SK-N-SH treated with all-trans-retinoic acid at 6 μM for 48 hours (cell line): ENCODE results near the gene KIF13A.

Source experiments
- ATAC-seq: fragments of 200-7000 bp; cut with Tn5 transposase; 3 replicates; pipeline ENCODE4 v1.9.1; 2020; ENCODE audit warnings: mild to moderate bottlenecking, moderate library complexity
- ESRRG ChIP-seq: fragments of 250-450 bp; sonication (Bioruptor Pico); IDR thresholded peaks from 2 replicates; pipeline ENCODE4 v1.6.1; 2021; ENCODE audit warnings: mild to moderate bottlenecking
- GLIS3 ChIP-seq: fragments of 250-450 bp; sonication (Bioruptor Pico); IDR thresholded peaks from 2 replicates; pipeline ENCODE4 v1.5.0; 2020; ENCODE audit warnings: mild to moderate bottlenecking, moderate library complexity
- OSR1 ChIP-seq: fragments of 250-450 bp; sonication (Bioruptor Pico); IDR thresholded peaks from 2 replicates; pipeline ENCODE4 v1.8.0; 2022; ENCODE audit warnings: moderate library complexity, mild to moderate bottlenecking, inconsistent platforms
- PPARA ChIP-seq: fragments of 250-450 bp; sonication (Bioruptor Pico); IDR thresholded peaks from 2 replicates; pipeline ENCODE4 v1.5.0; 2020; ENCODE audit warnings: mild to moderate bottlenecking, borderline replicate concordance
- ZC3H10 ChIP-seq: fragments of 250-450 bp; sonication (Bioruptor Pico); IDR thresholded peaks from 2 replicates; pipeline ENCODE4 v1.5.1; 2021; ENCODE audit warnings: mild to moderate bottlenecking, moderate library complexity
- ZFP3 ChIP-seq: fragments of 250-450 bp; sonication (Bioruptor Pico); IDR thresholded peaks from 2 replicates; pipeline ENCODE4 v1.5.0; 2020; ENCODE audit warnings: mild to moderate bottlenecking, moderate library complexity
- ZFP30 ChIP-seq: fragments of 450-650 bp; formaldehyde crosslinking; IDR thresholded peaks from 2 replicates; pipeline ENCODE4 v1.5.0; 2022; ENCODE audit warnings: mild to moderate bottlenecking, moderate library complexity
- ZNF565 ChIP-seq: fragments of 450-650 bp; formaldehyde crosslinking; conservative IDR thresholded peaks from 2 replicates; pipeline ENCODE4 v1.5.0; 2020; ENCODE audit warnings: low read depth, mild to moderate bottlenecking, moderate library complexity
- ZNF70 ChIP-seq: fragments of 450-650 bp; formaldehyde crosslinking; IDR thresholded peaks from 2 replicates; pipeline ENCODE4 v1.5.0; 2020; ENCODE audit warnings: mild to moderate bottlenecking, moderate library complexity
- ZNF8 ChIP-seq: fragments of 450-650 bp; formaldehyde crosslinking; IDR thresholded peaks from 2 replicates; pipeline ENCODE4 v1.5.0; 2020; ENCODE audit warnings: mild to moderate bottlenecking, moderate library complexity
- TF ChIP-seq, protein P1 (sequence below): fragments of 250-450 bp; sonication (Bioruptor Pico); IDR thresholded peaks from 2 replicates; pipeline ENCODE4 v1.8.0; 2021; ENCODE audit warnings: low read depth, mild to moderate bottlenecking, moderate library complexity, borderline replicate concordance
- TF ChIP-seq, protein P2 (sequence below): fragments of 250-450 bp; sonication (Bioruptor Pico); IDR thresholded peaks from 2 replicates; pipeline ENCODE4 v1.8.0; 2020; ENCODE audit warnings: mild to moderate bottlenecking, moderate library complexity, borderline replicate concordance
- TF ChIP-seq, protein P3 (sequence below): fragments of 250-450 bp; sonication (Bioruptor Pico); IDR thresholded peaks from 2 replicates; pipeline ENCODE4 v1.5.1; 2021; ENCODE audit warnings: mild to moderate bottlenecking, moderate library complexity
- TF ChIP-seq, protein P4 (sequence below): fragments of 250-450 bp; sonication (Bioruptor Pico); IDR thresholded peaks from 2 replicates; pipeline ENCODE4 v1.5.1; 2020; ENCODE audit warnings: low read depth, mild to moderate bottlenecking, moderate library complexity

KIF13A gene

DNA sequence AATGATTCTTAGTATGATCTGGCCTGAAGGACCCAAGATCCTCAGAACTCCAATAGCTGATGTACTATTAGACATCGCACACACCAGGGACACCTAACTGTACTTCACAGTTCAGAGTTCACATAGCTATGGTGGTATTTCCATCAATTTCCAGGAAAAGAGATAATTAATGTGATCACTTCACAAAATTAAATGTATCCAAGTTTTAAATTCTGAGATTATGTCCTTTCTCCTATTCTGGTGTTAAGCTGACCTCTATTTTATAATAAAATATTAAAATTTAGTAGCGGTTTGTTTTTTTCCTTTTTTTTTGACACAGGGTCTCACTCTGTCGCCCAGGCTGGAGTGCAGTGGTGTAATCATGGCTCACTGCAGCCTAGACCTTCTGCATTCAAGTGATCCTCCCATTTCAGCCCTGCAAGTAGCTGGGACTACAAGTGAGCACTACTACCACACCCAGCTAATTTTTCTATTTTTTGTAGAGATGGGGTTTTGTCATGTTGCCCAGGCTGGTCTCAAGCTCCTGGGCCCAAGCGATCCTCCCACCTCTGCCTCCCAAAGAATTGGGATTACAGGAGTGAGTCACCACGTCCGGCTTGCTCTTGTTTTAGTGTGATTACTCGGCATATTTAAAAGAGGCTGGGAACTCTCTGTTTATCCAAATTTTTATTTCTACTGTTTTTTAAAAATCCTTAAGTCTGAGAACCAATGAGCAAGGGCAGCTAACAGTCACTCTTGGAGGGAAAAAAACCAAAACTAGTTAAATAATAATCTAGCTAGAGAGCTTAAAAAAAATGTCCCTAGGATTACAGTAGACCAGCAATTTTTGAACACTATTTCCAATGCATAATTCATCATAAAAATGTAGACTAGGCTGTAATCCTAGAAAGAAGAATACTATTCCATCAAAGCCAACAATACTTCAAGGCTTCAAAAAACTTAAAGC is 16.0 kb downstream of the KIF13A start:
- peak; percentile 51 for ATAC-seq
- TF ChIP-seq ESRRG: no peak
- TF ChIP-seq, protein P1, sequence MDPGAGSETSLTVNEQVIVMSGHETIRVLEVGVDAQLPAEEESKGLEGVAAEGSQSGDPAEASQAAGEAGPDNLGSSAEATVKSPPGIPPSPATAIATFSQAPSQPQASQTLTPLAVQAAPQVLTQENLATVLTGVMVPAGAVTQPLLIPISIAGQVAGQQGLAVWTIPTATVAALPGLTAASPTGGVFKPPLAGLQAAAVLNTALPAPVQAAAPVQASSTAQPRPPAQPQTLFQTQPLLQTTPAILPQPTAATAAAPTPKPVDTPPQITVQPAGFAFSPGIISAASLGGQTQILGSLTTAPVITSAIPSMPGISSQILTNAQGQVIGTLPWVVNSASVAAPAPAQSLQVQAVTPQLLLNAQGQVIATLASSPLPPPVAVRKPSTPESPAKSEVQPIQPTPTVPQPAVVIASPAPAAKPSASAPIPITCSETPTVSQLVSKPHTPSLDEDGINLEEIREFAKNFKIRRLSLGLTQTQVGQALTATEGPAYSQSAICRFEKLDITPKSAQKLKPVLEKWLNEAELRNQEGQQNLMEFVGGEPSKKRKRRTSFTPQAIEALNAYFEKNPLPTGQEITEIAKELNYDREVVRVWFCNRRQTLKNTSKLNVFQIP (CRISPR knock-in tag): no peak
- TF ChIP-seq, protein P2, sequence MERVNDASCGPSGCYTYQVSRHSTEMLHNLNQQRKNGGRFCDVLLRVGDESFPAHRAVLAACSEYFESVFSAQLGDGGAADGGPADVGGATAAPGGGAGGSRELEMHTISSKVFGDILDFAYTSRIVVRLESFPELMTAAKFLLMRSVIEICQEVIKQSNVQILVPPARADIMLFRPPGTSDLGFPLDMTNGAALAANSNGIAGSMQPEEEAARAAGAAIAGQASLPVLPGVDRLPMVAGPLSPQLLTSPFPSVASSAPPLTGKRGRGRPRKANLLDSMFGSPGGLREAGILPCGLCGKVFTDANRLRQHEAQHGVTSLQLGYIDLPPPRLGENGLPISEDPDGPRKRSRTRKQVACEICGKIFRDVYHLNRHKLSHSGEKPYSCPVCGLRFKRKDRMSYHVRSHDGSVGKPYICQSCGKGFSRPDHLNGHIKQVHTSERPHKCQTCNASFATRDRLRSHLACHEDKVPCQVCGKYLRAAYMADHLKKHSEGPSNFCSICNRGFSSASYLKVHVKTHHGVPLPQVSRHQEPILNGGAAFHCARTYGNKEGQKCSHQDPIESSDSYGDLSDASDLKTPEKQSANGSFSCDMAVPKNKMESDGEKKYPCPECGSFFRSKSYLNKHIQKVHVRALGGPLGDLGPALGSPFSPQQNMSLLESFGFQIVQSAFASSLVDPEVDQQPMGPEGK (CRISPR knock-in tag): no peak
- TF ChIP-seq, all 23 proteins: peak for 0

DNA sequence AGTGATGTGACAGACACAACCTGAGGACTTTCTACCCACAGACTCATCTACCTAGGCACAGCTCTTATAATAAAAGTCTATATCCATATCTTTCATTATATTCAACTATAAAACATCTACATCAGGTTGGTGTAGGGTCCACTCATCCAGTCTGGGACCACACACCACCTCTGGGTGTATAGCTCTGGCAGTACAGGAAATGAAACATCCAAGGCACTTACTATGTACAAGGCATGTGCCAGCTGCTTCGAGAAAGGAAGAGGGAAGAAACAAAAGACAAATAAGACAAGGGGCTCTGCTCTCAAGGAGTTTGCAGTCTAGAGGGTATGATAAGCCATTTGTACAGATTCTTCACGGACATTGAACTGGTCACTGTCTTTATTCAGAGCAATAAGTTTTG is 18.6 kb downstream of the KIF13A start:
- ATAC-seq: no peak

DNA sequence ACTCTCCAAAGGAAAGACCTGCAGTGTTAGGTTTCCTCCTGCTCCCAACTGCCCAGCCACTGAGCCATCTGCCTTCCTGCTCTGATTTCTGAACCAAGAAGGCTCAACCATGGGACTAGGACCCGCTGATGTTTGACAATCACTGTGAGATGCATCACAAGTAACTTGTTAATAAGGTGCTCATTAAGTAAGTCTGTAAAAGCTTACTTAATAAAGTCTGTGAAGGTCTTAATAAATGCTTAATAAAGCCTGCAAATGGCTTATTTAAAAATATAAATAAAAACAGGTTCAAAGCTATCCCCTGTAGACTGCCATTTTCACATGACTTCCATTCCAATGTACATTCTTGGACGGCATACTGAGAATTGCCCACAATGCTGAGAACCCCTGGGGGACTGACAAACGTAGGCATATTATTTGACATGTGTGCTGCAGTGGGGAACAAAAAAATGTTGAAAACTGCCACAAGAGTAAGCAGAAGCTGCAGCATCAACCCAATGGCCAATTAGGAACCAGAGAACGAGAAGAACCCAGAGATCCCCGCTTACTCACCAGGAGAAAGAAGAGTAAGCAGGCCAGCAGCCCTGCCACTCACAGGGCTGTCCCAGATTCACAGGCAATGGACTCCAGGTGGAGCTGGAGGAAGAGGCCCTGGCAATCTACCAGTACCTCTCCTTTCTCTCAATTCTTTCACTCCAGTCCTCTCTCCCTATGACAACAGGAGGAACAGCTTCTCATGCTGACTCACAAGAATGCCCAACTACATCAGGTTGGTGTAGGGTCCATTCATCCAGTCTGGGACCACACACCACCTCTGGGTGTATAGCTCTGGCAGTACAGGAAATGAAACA is 19.5 kb downstream of the KIF13A start:
- TF ChIP-seq OSR1 (CRISPR knock-in tag): no peak
- no peak for TF ChIP-seq GLIS3 (CRISPR knock-in tag)
- TF ChIP-seq, protein P3, sequence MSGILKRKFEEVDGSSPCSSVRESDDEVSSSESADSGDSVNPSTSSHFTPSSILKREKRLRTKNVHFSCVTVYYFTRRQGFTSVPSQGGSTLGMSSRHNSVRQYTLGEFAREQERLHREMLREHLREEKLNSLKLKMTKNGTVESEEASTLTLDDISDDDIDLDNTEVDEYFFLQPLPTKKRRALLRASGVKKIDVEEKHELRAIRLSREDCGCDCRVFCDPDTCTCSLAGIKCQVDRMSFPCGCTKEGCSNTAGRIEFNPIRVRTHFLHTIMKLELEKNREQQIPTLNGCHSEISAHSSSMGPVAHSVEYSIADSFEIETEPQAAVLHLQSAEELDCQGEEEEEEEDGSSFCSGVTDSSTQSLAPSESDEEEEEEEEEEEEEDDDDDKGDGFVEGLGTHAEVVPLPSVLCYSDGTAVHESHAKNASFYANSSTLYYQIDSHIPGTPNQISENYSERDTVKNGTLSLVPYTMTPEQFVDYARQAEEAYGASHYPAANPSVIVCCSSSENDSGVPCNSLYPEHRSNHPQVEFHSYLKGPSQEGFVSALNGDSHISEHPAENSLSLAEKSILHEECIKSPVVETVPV (CRISPR knock-in tag): no peak
- TF ChIP-seq ZFP3 (CRISPR knock-in tag): no peak
- TF ChIP-seq, protein P4, sequence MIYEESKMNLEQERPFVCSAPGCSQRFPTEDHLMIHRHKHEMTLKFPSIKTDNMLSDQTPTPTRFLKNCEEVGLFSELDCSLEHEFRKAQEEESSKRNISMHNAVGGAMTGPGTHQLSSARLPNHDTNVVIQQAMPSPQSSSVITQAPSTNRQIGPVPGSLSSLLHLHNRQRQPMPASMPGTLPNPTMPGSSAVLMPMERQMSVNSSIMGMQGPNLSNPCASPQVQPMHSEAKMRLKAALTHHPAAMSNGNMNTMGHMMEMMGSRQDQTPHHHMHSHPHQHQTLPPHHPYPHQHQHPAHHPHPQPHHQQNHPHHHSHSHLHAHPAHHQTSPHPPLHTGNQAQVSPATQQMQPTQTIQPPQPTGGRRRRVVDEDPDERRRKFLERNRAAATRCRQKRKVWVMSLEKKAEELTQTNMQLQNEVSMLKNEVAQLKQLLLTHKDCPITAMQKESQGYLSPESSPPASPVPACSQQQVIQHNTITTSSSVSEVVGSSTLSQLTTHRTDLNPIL (CRISPR knock-in tag): no peak
- no peak for TF ChIP-seq ZNF70 (CRISPR knock-in tag)
- no peak for TF ChIP-seq ZNF565 (CRISPR knock-in tag)
- TF ChIP-seq, protein P2 (CRISPR knock-in tag): no peak
- no peak for TF ChIP-seq ZC3H10 (CRISPR knock-in tag)
- no peak for TF ChIP-seq ESRRG
- TF ChIP-seq PPARA (CRISPR knock-in tag): no peak
- TF ChIP-seq ZNF8 (CRISPR knock-in tag): no peak
- TF ChIP-seq, protein P1 (CRISPR knock-in tag): no peak
- ATAC-seq: peak; percentile 46

More for the DNA sequence above, 18.6 kb downstream of the KIF13A start:
- TF ChIP-seq, protein P3 (CRISPR knock-in tag): no peak
- no peak for TF ChIP-seq ZFP30 (CRISPR knock-in tag)
- no peak for TF ChIP-seq ESRRG
